Measurements from ENCODE around the gene MTHFSD.

Gene MTHFSD

DNA sequence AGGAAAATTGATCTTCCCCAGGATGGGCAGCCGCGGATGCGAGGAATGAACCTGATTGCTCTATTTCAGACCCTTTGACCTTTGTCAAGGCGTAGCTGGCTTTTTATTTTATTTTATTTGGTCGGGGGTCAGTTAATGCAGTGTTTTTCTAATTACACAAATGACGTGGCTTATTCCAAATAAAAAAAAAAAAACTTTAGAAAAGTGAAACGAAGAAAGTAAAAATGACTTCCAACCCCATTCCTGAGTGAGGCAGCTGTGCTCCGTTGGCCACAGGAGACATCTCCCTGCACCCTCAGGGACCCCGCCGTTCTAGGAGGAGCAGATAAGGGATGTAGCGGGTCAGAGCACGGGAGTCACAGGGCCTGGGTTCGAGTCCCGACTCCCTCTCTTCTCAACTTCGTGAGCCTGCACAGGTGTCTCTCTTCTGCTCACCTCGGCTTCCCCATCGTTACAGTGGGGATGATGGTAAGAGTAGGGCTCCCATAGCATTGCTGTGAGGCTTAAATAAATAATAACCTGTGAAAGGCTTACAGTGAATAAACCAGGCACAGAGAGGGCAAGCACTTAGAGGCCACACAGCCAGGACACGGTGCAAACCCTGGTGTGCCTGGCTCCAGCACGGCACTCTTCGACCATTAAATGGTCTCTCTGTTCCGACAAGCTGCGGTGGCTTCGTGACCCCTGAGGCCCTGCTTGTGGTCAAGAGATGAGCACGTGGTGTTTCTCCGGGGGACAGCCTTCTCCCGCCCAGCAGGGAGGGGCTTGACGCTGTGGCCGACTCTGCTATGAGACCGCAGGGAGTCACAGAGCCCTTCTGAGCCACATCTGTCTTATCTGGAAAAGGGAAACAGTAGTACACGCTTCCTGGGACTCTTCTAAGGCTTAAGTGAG, 34.5 kb downstream of the MTHFSD start:
- H3K4me3 ChIP-seq (ENCODE audit: low read depth, low read length), result peak overlapping the region; percentile 37
- ChIA-PET CTCF (interaction anchor here (0.6 to 16.8 kb wide), 54 partner anchors 9 to 704 kb away, joined by 3 to 685 read pairs (median 4); partner anchors contain the start of gene FOXF1), POLR2A (no interaction called here)
- TF ChIP-seq CTCF (IDR thresholded peaks at IDR 0.05; ENCODE audit: insufficient read depth, low read length, missing control alignments), result no peak
- no peak for DNase-seq (ENCODE audit: low read depth, low spot score)

DNA sequence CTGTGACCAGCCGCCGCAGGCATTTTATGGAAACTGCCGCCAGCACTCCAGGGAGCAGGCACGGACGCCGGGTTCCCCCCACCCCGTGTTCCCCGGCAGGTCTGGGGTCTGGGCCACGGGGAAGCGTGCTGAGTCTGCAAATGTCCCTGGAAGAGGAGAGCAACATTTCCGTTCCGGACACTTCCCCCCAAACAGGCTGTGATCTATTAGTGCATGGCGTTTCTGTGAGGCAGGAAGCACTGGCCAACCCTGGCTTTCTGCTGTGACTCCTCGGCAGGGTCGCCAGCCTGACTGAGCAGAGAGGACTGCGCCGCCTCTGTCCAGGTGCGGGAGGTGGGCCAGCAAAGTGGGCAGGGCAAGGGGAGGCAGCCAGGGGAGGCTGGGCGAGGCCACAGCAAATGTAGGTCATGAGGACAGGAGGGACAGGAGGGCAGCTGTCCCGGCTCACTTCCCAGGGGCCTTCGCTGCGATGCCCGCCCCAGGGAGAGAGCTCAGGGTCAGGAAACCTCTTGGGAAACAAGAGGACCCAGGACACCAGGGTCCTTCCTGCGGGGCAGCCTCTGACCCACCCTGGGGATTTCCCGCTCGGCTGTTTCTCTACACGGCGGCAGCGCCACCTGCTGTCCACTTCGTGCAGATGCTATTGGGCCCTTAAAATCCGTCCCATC, 35.3 kb downstream of the MTHFSD start:
- CTCF ChIA-PET, result interaction anchor here (0.6 to 16.8 kb wide), 55 partner anchors 8 to 699 kb away, joined by 3 to 685 read pairs (median 4); partner anchors contain the start of gene FOXF1
- H3K4me3 ChIP-seq (ENCODE audit: low read depth, low read length), result peak overlapping the region; percentile 37
- DNase-seq (ENCODE audit: low read depth, low spot score), result no peak
- POLR2A ChIA-PET, result no interaction called here
- TF ChIP-seq CTCF (IDR thresholded peaks at IDR 0.05; ENCODE audit: insufficient read depth, low read length, missing control alignments), result peak; percentile 86

- ChIA-PET POLR2A (no interaction called here), CTCF (interaction anchor here (0.6 to 16.8 kb wide), 55 partner anchors 7 to 699 kb away, joined by 3 to 685 read pairs (median 7); no protein-coding TSS in a partner anchor)
- TF ChIP-seq CTCF (IDR thresholded peaks at IDR 0.05; ENCODE audit: insufficient read depth, low read length, missing control alignments), result no peak
- no peak for DNase-seq (ENCODE audit: low read depth, low spot score)
- H3K4me3 ChIP-seq (ENCODE audit: low read depth, low read length), result no peak overlapping the region
Observed at GRCh38 chr16:86519007-86519648, 35.9 kb downstream of the MTHFSD start.

- no peak overlapping the region for H3K4me3 ChIP-seq (ENCODE audit: low read depth, low read length)
- ChIA-PET CTCF (interaction anchor here (0.5 to 16.8 kb wide), 83 partner anchors 10 to 990 kb away, joined by 3 to 685 read pairs (median 5); no protein-coding TSS in a partner anchor), POLR2A (no interaction called here)
- DNase-seq (ENCODE audit: low read depth, low spot score), result no peak
- TF ChIP-seq CTCF (IDR thresholded peaks at IDR 0.05; ENCODE audit: insufficient read depth, low read length, missing control alignments), result peak; percentile 96
Observed at GRCh38 chr16:86517652-86518258, 37.3 kb downstream of the MTHFSD start.

DNA sequence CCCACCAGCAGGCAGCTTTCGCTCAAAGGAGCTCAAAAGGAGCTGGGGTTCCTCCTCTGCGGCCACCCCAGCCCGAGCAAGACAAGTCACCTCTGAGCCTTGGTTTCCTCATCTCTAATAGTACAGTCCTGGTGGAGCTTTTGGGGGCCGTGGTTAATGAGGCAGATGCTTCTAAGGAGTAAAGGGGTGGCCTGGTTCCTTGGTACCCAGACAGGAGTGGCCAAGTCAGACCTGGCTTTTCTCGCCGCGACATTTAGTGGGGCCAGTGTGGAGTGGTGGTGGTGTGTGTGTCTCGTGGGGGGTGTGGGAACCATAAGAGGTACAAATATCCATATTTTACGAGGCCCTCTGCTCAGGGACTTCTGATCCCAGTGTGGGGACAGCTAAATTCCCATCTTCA, 38.0 kb downstream of the MTHFSD start:
- no peak for TF ChIP-seq CTCF (IDR thresholded peaks at IDR 0.05; ENCODE audit: insufficient read depth, low read length, missing control alignments)
- no peak overlapping the region for H3K4me3 ChIP-seq (ENCODE audit: low read depth, low read length)
- ChIA-PET POLR2A (no interaction called here), CTCF (interaction anchor here (0.5 to 16.8 kb wide), 70 partner anchors 10 to 989 kb away, joined by 3 to 685 read pairs (median 5); no protein-coding TSS in a partner anchor)
- DNase-seq (ENCODE audit: low read depth, low spot score), result no peak

All from AG04449 (cell line).